KMS-11 (cell line): ENCODE data around the gene B4GALT1.

Source experiments
- H2AFZ ChIP-seq: fragments of 200-600 bp; sonication (generic); 2 replicates; pipeline ENCODE4 v1.6.1; 2016; ENCODE audit warnings: antibody characterized with exemption, mixed run types, low read depth
- H3K27ac ChIP-seq: fragments of 200-600 bp; sonication (generic); 2 replicates; pipeline ENCODE4 v1.6.1; 2016; ENCODE audit warnings: mild to moderate bottlenecking, mixed run types
- H3K27me3 ChIP-seq: fragments of 200-600 bp; sonication (generic); 2 replicates; pipeline ENCODE4 v1.6.1; 2017; ENCODE audit warnings: mild to moderate bottlenecking, low read depth, mixed run types, moderate library complexity; ENCODE audit not compliant: insufficient read depth
- H3K36me3 ChIP-seq: fragments of 200-600 bp; sonication (generic); 2 replicates; pipeline ENCODE4 v1.6.1; 2017; ENCODE audit warnings: mild to moderate bottlenecking, mixed run types; ENCODE audit not compliant: insufficient read depth
- H3K4me1 ChIP-seq: fragments of 200-600 bp; sonication (generic); 2 replicates; pipeline ENCODE4 v1.6.1; 2016; ENCODE audit warnings: mild to moderate bottlenecking, low read depth, mixed run types; ENCODE audit not compliant: poor library complexity, severe bottlenecking
- H3K4me2 ChIP-seq: fragments of 200-600 bp; sonication (generic); 2 replicates; pipeline ENCODE4 v1.7.0; 2016; ENCODE audit warnings: mild to moderate bottlenecking, mixed run types
- H3K4me3 ChIP-seq: fragments of 200-600 bp; sonication (generic); IDR thresholded peaks from 2 replicates; pipeline ENCODE4 v1.6.1; 2017; ENCODE audit warnings: low read depth, low read length, mixed read lengths; ENCODE audit not compliant: insufficient read depth
- H3K79me2 ChIP-seq: fragments of 200-600 bp; sonication (generic); 2 replicates; pipeline ENCODE4 v1.6.1; 2016; ENCODE audit warnings: low read depth, mixed run types; ENCODE audit not compliant: insufficient read depth
- H3K9ac ChIP-seq: fragments of 200-600 bp; sonication (generic); 2 replicates; pipeline ENCODE4 v1.6.1; 2016; ENCODE audit warnings: mild to moderate bottlenecking, mixed run types
- H4K20me1 ChIP-seq: fragments of 200-600 bp; sonication (generic); 2 replicates; pipeline ENCODE4 v1.6.1; 2016; ENCODE audit warnings: mild to moderate bottlenecking, mixed run types; ENCODE audit not compliant: insufficient read depth
- TF ChIP-seq, protein P1 (sequence below): fragments of 200-600 bp; sonication (generic); conservative IDR thresholded peaks from 2 replicates; pipeline ENCODE4 v1.6.1; 2017; ENCODE audit warnings: low read depth, mild to moderate bottlenecking, antibody characterized with exemption, low read length, moderate library complexity, mixed read lengths

The B4GALT1 gene

DNA sequence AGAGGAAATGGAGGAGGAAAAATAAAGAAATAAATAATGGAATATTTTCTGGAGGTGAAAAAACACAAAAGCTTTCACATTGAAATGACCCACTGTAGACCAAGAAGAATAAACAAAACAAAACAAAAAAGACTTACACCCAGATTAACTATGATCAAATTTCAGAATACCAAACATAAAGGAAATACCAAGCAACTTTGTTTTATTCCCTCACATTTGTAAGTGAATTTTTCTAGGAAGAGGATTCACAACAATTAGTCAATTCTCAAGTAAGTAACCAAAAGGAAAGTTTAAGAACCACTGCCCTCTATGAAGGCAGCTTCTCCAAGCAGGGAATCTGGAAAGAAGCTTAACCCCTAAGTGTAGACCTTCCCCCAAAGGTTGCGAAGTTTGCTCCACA lies 29.6 kb upstream of the B4GALT1 start:
- TF ChIP-seq, protein P1, sequence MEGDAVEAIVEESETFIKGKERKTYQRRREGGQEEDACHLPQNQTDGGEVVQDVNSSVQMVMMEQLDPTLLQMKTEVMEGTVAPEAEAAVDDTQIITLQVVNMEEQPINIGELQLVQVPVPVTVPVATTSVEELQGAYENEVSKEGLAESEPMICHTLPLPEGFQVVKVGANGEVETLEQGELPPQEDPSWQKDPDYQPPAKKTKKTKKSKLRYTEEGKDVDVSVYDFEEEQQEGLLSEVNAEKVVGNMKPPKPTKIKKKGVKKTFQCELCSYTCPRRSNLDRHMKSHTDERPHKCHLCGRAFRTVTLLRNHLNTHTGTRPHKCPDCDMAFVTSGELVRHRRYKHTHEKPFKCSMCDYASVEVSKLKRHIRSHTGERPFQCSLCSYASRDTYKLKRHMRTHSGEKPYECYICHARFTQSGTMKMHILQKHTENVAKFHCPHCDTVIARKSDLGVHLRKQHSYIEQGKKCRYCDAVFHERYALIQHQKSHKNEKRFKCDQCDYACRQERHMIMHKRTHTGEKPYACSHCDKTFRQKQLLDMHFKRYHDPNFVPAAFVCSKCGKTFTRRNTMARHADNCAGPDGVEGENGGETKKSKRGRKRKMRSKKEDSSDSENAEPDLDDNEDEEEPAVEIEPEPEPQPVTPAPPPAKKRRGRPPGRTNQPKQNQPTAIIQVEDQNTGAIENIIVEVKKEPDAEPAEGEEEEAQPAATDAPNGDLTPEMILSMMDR: no peak
- no peak overlapping the region for H2AFZ ChIP-seq

DNA sequence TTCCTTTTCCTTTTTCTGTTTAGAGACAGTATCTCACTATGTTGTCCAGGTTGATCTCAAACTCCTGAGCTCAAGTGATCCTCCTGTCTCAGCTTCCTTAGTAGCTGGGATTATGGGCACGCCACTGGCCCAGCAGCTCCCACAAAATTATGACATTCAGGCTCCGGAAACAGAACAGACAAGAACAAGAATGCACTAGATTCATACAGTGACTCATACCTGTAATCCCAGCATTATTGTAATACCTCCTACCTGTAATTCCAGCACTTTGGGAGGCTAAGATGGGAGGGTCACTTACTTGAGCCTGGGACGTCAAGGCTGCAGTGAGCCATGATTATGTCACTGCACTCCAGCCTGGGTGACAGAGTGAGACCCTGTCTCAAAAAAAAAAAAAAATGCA lies 26.7 kb upstream of the B4GALT1 start:
- no peak overlapping the region for H3K9ac ChIP-seq
- no peaks in the 10 kb centered on the region for H3K79me2 ChIP-seq
- no peaks in the 10 kb centered on the region for H3K36me3 ChIP-seq
- TF ChIP-seq, protein P1: no peak
- H3K4me2 ChIP-seq: no peak overlapping the region
- H3K4me1 ChIP-seq: no peaks in the 10 kb centered on the region
- H3K4me3 ChIP-seq: no peak overlapping the region
- H3K27me3 ChIP-seq: no peaks in the 10 kb centered on the region
- H2AFZ ChIP-seq: no peak overlapping the region
- H4K20me1 ChIP-seq: no peaks in the 10 kb centered on the region
- H3K27ac ChIP-seq: no peak overlapping the region

More for the DNA sequence above, 29.6 kb upstream of the B4GALT1 start:
- Histone ChIP-seq H3K4me2 (no peak overlapping the region), H3K36me3 (no peaks in the 10 kb centered on the region), H3K4me1 (peaks cover 11% of the 10 kb centered on the region), H3K9ac (no peak overlapping the region), H3K27me3 (no peaks in the 10 kb centered on the region), H3K27ac (no peak overlapping the region), H3K79me2 (no peaks in the 10 kb centered on the region), H4K20me1 (no peaks in the 10 kb centered on the region), H3K4me3 (no peak overlapping the region)

DNA sequence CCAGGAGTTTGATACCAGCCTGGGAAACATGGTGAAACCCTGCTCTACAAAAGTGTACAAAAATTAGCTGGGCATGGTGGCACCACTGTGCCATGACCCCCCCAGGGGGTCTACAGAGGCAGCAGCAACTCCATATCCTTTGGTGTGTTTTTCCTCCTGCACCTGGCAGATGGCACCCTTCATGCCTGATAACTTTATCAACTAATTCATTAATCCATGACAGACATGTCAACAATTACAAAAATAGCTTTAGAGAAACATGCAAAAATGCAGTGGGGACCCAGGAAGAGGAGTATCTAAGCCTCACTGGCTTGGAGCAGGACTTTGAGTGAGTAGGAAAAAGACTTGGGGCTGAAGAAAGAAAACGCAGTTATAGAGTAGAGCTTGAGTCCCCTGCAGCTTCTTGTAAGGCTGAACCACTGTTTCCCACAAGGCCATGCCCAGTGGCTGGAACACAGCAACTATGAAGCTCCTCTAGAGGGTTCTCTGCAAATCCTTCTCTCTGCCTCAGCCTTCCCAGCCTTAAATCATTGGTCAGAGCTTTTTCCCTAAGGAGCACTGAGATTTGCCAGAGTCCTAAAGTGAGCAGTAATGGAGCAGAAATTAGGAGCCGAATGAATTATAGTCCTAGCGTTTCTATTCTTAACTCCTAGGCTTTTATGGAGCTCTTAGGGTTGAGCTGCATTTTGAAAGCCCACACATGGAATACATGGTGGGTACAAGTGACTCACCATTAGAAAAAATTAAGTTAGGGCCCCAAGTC lies 25.5 kb upstream of the B4GALT1 start:
- H3K4me1 ChIP-seq: no peaks in the 10 kb centered on the region
- H2AFZ ChIP-seq: no peak overlapping the region
- TF ChIP-seq, protein P1: no peak
- no peaks in the 10 kb centered on the region for H4K20me1 ChIP-seq
- H3K27me3 ChIP-seq: no peaks in the 10 kb centered on the region
- no peak overlapping the region for H3K27ac ChIP-seq
- no peak overlapping the region for H3K4me3 ChIP-seq
- no peaks in the 10 kb centered on the region for H3K79me2 ChIP-seq
- no peak overlapping the region for H3K9ac ChIP-seq
- no peak overlapping the region for H3K4me2 ChIP-seq
- no peaks in the 10 kb centered on the region for H3K36me3 ChIP-seq

- Histone ChIP-seq H3K36me3 (no peaks in the 10 kb centered on the region), H3K27me3 (no peaks in the 10 kb centered on the region), H4K20me1 (no peaks in the 10 kb centered on the region), H3K79me2 (no peaks in the 10 kb centered on the region), H3K4me1 (peaks cover 8% of the 10 kb centered on the region), H3K9ac (no peak overlapping the region), H3K4me3 (no peak overlapping the region), H3K27ac (no peak overlapping the region), H2AFZ (no peak overlapping the region), H3K4me2 (no peak overlapping the region)
- TF ChIP-seq, protein P1: no peak
These were observed 23.0 kb upstream of the B4GALT1 start for GRCh38 chr9:33190021-33190705.
